KMS-11 (cell line): ENCODE measurements around the gene PTPN14.

Source experiments
- H2AFZ ChIP-seq: fragments of 200-600 bp; sonication (generic); 2 replicates; pipeline ENCODE4 v1.6.1; 2016; ENCODE audit warnings: antibody characterized with exemption, mixed run types, low read depth
- H3K27ac ChIP-seq: fragments of 200-600 bp; sonication (generic); 2 replicates; pipeline ENCODE4 v1.6.1; 2016; ENCODE audit warnings: mild to moderate bottlenecking, mixed run types
- H3K27me3 ChIP-seq: fragments of 200-600 bp; sonication (generic); 2 replicates; pipeline ENCODE4 v1.6.1; 2017; ENCODE audit warnings: mild to moderate bottlenecking, low read depth, mixed run types, moderate library complexity; ENCODE audit not compliant: insufficient read depth
- H3K36me3 ChIP-seq: fragments of 200-600 bp; sonication (generic); 2 replicates; pipeline ENCODE4 v1.6.1; 2017; ENCODE audit warnings: mild to moderate bottlenecking, mixed run types; ENCODE audit not compliant: insufficient read depth
- H3K4me1 ChIP-seq: fragments of 200-600 bp; sonication (generic); 2 replicates; pipeline ENCODE4 v1.6.1; 2016; ENCODE audit warnings: mild to moderate bottlenecking, low read depth, mixed run types; ENCODE audit not compliant: poor library complexity, severe bottlenecking
- H3K4me2 ChIP-seq: fragments of 200-600 bp; sonication (generic); 2 replicates; pipeline ENCODE4 v1.7.0; 2016; ENCODE audit warnings: mild to moderate bottlenecking, mixed run types
- H3K4me3 ChIP-seq: fragments of 200-600 bp; sonication (generic); IDR thresholded peaks from 2 replicates; pipeline ENCODE4 v1.6.1; 2017; ENCODE audit warnings: low read depth, low read length, mixed read lengths; ENCODE audit not compliant: insufficient read depth
- H3K79me2 ChIP-seq: fragments of 200-600 bp; sonication (generic); 2 replicates; pipeline ENCODE4 v1.6.1; 2016; ENCODE audit warnings: low read depth, mixed run types; ENCODE audit not compliant: insufficient read depth
- H3K9ac ChIP-seq: fragments of 200-600 bp; sonication (generic); 2 replicates; pipeline ENCODE4 v1.6.1; 2016; ENCODE audit warnings: mild to moderate bottlenecking, mixed run types
- H4K20me1 ChIP-seq: fragments of 200-600 bp; sonication (generic); 2 replicates; pipeline ENCODE4 v1.6.1; 2016; ENCODE audit warnings: mild to moderate bottlenecking, mixed run types; ENCODE audit not compliant: insufficient read depth
- TF ChIP-seq, protein P1 (sequence below): fragments of 200-600 bp; sonication (generic); conservative IDR thresholded peaks from 2 replicates; pipeline ENCODE4 v1.6.1; 2017; ENCODE audit warnings: low read depth, mild to moderate bottlenecking, antibody characterized with exemption, low read length, moderate library complexity, mixed read lengths

The PTPN14 gene

DNA sequence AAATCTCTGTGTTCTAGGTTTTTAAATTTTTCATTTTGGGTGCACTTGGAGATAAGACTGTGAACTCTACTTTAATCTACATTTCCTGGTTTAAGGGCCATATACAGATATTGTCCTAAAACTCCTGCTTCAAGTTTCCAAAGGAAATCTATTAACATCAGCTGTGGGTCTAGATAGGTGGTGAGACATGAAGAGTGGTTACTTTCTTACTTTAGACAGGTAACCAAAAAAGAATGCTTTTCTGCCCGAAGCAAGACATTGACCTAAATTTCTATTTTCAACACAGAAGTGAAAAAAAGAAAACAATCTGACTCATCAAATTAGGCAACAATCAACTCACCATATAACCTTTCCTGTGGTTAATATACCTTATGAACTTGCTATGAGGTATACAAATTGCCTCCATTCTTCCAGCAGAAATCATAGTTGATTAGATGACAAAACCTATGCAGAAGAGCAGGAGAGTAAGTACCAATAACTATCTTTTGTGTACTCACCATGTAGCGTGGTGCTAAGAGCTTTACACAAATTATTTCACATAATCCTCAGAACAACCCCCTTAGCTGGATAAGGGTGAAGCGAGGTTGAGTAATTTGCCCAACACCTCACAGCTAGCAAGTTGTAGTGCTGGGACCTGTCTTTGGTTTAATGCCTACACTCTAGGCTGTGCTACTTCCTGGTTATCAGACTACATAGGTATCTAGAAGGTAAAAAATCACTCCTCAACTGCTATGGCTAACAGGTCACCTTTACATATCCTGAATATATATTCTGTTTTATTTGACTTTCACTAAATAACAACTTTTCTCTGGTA lies 23.4 kb upstream of the PTPN14 start:
- Histone ChIP-seq H3K9ac (no peak overlapping the region), H3K4me2 (peak overlapping the region; percentile 2; the same call in 1 of the 2 replicates), H4K20me1 (no peaks in the 10 kb centered on the region), H3K27me3 (no peaks in the 10 kb centered on the region), H3K4me1 (peaks cover 7% of the 10 kb centered on the region), H3K79me2 (no peaks in the 10 kb centered on the region), H3K27ac (no peak overlapping the region), H3K4me3 (no peak overlapping the region), H3K36me3 (no peaks in the 10 kb centered on the region), H2AFZ (no peak overlapping the region)
- TF ChIP-seq, protein P1, sequence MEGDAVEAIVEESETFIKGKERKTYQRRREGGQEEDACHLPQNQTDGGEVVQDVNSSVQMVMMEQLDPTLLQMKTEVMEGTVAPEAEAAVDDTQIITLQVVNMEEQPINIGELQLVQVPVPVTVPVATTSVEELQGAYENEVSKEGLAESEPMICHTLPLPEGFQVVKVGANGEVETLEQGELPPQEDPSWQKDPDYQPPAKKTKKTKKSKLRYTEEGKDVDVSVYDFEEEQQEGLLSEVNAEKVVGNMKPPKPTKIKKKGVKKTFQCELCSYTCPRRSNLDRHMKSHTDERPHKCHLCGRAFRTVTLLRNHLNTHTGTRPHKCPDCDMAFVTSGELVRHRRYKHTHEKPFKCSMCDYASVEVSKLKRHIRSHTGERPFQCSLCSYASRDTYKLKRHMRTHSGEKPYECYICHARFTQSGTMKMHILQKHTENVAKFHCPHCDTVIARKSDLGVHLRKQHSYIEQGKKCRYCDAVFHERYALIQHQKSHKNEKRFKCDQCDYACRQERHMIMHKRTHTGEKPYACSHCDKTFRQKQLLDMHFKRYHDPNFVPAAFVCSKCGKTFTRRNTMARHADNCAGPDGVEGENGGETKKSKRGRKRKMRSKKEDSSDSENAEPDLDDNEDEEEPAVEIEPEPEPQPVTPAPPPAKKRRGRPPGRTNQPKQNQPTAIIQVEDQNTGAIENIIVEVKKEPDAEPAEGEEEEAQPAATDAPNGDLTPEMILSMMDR: no peak

DNA sequence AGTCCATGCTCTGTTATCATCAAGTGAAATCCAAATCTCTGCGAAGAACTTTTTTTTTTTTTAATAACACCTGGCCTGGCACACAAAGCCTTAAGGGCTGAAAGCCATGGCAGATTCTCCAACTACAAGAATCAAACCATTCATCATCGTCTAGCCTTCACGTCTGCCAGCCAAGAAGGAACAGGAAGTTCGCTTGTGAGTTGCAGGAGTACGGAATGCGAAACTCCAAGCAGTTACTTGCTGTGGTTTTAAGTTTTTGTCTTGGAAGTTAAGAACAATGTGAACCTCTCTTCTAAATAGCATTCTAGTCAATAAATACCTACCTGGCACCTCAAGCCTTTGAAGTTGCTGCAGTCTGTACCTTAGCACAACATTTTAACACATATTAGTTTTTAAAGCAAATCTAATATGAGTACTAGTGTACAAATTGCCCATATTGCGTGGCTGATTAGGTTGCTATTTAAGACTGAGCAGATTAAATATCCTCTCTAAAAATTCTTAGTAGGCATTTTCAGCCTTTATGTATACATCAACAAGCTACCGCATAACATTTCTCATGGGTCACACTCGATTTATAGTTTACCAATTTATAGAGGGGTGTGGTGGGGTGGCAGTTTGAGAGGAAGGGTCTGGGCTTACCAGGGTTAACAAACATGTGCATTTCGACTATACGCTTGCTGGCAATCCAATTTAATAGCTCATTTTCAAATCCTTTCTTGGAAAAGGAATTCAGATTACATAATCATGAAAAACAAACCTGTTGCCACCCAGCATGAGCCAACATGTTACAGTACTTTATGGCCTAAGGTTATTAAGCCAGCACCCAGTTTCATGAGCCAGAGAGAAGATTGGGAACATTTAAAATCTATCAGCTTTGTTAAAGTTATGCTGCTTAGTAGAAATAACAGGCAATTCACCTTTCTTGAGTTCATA lies 22.2 kb upstream of the PTPN14 start:
- Histone ChIP-seq H2AFZ (no peak overlapping the region), H3K27me3 (no peaks in the 10 kb centered on the region), H3K9ac (no peak overlapping the region), H3K79me2 (no peaks in the 10 kb centered on the region), H3K4me1 (peaks cover 7% of the 10 kb centered on the region), H3K27ac (no peak overlapping the region), H3K36me3 (no peaks in the 10 kb centered on the region), H3K4me2 (no peak overlapping the region), H4K20me1 (no peaks in the 10 kb centered on the region), H3K4me3 (no peak overlapping the region)
- TF ChIP-seq, protein P1: no peak

GRCh38 chr1:214571281-214571680 lies 19.9 kb upstream of the PTPN14 start:
- Histone ChIP-seq H4K20me1 (no peaks in the 10 kb centered on the region), H3K79me2 (no peaks in the 10 kb centered on the region), H3K27me3 (no peaks in the 10 kb centered on the region), H3K36me3 (no peaks in the 10 kb centered on the region), H3K4me1 (peaks cover 7% of the 10 kb centered on the region), H2AFZ (no peak overlapping the region), H3K4me3 (no peak overlapping the region), H3K9ac (no peak overlapping the region), H3K4me2 (no peak overlapping the region), H3K27ac (no peak overlapping the region)
- TF ChIP-seq, protein P1: no peak

DNA sequence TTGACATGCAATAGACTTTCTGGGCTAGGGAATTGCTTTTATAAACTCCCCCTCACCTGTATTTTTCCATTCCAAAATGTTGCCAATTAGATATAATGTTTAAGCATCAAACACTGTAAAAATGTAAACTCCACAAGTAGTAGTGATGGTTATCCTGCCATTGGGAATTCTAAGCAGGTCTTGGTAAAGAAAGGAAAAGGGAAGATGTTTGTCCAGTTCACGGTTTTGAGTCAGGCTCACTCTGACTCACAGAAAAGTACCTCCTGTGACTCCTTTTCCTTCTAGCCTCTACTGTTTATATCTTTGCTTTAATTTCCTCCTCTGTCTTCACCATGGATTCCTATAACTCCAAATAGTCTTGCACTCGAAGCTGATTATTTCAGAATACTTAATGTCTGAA lies 19.0 kb upstream of the PTPN14 start:
- TF ChIP-seq, protein P1: no peak
- H3K4me1 ChIP-seq: peaks cover 7% of the 10 kb centered on the region
- H3K27ac ChIP-seq: no peak overlapping the region
- H3K4me3 ChIP-seq: no peak overlapping the region
- H3K4me2 ChIP-seq: no peak overlapping the region
- H3K36me3 ChIP-seq: no peaks in the 10 kb centered on the region
- H3K27me3 ChIP-seq: no peaks in the 10 kb centered on the region
- no peaks in the 10 kb centered on the region for H3K79me2 ChIP-seq
- H2AFZ ChIP-seq: no peak overlapping the region; the same call in 1 of the 2 replicates
- H3K9ac ChIP-seq: no peak overlapping the region
- no peaks in the 10 kb centered on the region for H4K20me1 ChIP-seq
